H9 (cell line): ENCODE measurements around the gene THSD4. TPM values are rescaled to one million over a fixed set of nuclear protein-coding genes. Genes with fewer than 3 reads are reported as not detected.

Source experiments
- DNase-seq: peaks from one replicate; pipeline ENCODE4 v3.0.0-alpha.2; 2017
- H2AFZ ChIP-seq: one replicate; pipeline ENCODE4 v1.6.1; 2013; ENCODE audit warnings: mild to moderate bottlenecking, low read length, control low read depth, moderate library complexity
- H2AK5ac ChIP-seq: 2 replicates; pipeline ENCODE4 v1.6.1; 2013; ENCODE audit warnings: low read length, control low read depth, mixed read lengths; ENCODE audit not compliant: insufficient read length
- H2BK120ac ChIP-seq: one replicate; pipeline ENCODE4 v1.6.1; 2013; ENCODE audit warnings: low read depth, mild to moderate bottlenecking, low read length, control low read depth, inconsistent platforms; ENCODE audit not compliant: poor library complexity, severe bottlenecking
- H2BK12ac ChIP-seq: 2 replicates; pipeline ENCODE4 v1.6.1; 2013; ENCODE audit warnings: low read length, control low read depth, mixed read lengths, low read depth; ENCODE audit not compliant: insufficient read length
- H2BK15ac ChIP-seq: 2 replicates; pipeline ENCODE4 v1.6.1; 2013; ENCODE audit warnings: low read depth, low read length, control low read depth
- H2BK20ac ChIP-seq: one replicate; pipeline ENCODE4 v1.6.1; 2013; ENCODE audit warnings: low read depth, mild to moderate bottlenecking, low read length, control low read depth, inconsistent platforms; ENCODE audit not compliant: poor library complexity, severe bottlenecking
- H2BK5ac ChIP-seq: 2 replicates; pipeline ENCODE4 v1.6.1; 2013; ENCODE audit warnings: low read length, control low read depth, mixed read lengths; ENCODE audit not compliant: insufficient read length
- H3K14ac ChIP-seq: 2 replicates; pipeline ENCODE4 v1.6.1; 2013; ENCODE audit warnings: low read length, control low read depth; ENCODE audit not compliant: insufficient read depth
- H3K18ac ChIP-seq: 2 replicates; pipeline ENCODE4 v1.6.1; 2013; ENCODE audit warnings: low read depth, mild to moderate bottlenecking, mixed read lengths, low read length, control low read depth; ENCODE audit not compliant: insufficient read length
- H3K23ac ChIP-seq: 2 replicates; pipeline ENCODE4 v1.6.1; 2013; ENCODE audit warnings: low read length, control low read depth, mixed read lengths, low read depth; ENCODE audit not compliant: insufficient read length
- H3K23me2 ChIP-seq: 2 replicates; pipeline ENCODE4 v1.6.1; 2013; ENCODE audit warnings: low read depth, mild to moderate bottlenecking, mixed read lengths, low read length, control low read depth; ENCODE audit not compliant: insufficient read length, poor library complexity, severe bottlenecking
- H3K27ac ChIP-seq: 2 replicates; pipeline ENCODE4 v1.5.1; 2013; ENCODE audit warnings: low read length, control low read depth, mixed read lengths, low read depth; ENCODE audit not compliant: insufficient read length
- H3K27me3 ChIP-seq: 2 replicates; pipeline ENCODE4 v1.6.1; 2013; ENCODE audit warnings: low read length, control low read depth, inconsistent platforms; ENCODE audit not compliant: insufficient read depth
- H3K4ac ChIP-seq: 2 replicates; pipeline ENCODE4 v1.6.1; 2013; ENCODE audit warnings: low read depth, mild to moderate bottlenecking, control low read depth, inconsistent platforms, low read length, moderate library complexity
- H3K4me1 ChIP-seq: 2 replicates; pipeline ENCODE4 v1.6.1; 2013; ENCODE audit warnings: low read length, control low read depth, inconsistent platforms; ENCODE audit not compliant: insufficient read depth
- H3K4me2 ChIP-seq: 2 replicates; pipeline ENCODE4 v1.6.1; 2013; ENCODE audit warnings: low read length, control low read depth, mixed read lengths; ENCODE audit not compliant: insufficient read length, insufficient read depth
- H3K56ac ChIP-seq: 2 replicates; pipeline ENCODE4 v1.6.1; 2013; ENCODE audit warnings: low read depth, mild to moderate bottlenecking, mixed read lengths, low read length, control low read depth; ENCODE audit not compliant: insufficient read length
- H3K79me1 ChIP-seq: 2 replicates; pipeline ENCODE4 v1.6.1; 2013; ENCODE audit warnings: low read depth, mild to moderate bottlenecking, moderate library complexity, low read length, control low read depth, inconsistent platforms; ENCODE audit not compliant: insufficient read depth, poor library complexity, severe bottlenecking
- H3K79me2 ChIP-seq: 2 replicates; pipeline ENCODE4 v1.6.1; 2013; ENCODE audit warnings: low read length, control low read depth, inconsistent platforms; ENCODE audit not compliant: insufficient read depth
- H3K9ac ChIP-seq: 2 replicates; pipeline ENCODE4 v1.6.1; 2013; ENCODE audit warnings: low read length, control low read depth, mixed read lengths; ENCODE audit not compliant: insufficient read length; ENCODE audit errors: extremely low read depth
- H3K9me3 ChIP-seq: one replicate; pipeline ENCODE4 v1.6.1; 2013; ENCODE audit warnings: low read depth, low read length, inconsistent platforms; ENCODE audit not compliant: control insufficient read depth
- H3T11ph ChIP-seq: one replicate; pipeline ENCODE4 v1.6.1; 2013; ENCODE audit warnings: mild to moderate bottlenecking, low read length, control low read depth, inconsistent platforms
- H4K20me1 ChIP-seq: one replicate; pipeline ENCODE4 v1.6.1; 2013; ENCODE audit not compliant: control insufficient read depth, insufficient read length, insufficient read depth
- H4K5ac ChIP-seq: 2 replicates; pipeline ENCODE4 v1.6.1; 2013; ENCODE audit warnings: low read depth, mild to moderate bottlenecking, mixed read lengths, low read length, control low read depth; ENCODE audit not compliant: insufficient read length
- H4K8ac ChIP-seq: replicated peaks from 2 replicates; pipeline ENCODE4 v1.6.1; 2013; ENCODE audit warnings: low read length, control low read depth, mixed read lengths, low read depth; ENCODE audit not compliant: insufficient read length
- H4K91ac ChIP-seq: 2 replicates; pipeline ENCODE4 v1.6.1; 2013; ENCODE audit warnings: low read depth, mild to moderate bottlenecking, moderate library complexity, mixed read lengths, low read length, control low read depth; ENCODE audit not compliant: insufficient read length
- H3K27ac Mint-ChIP-seq, 3 experiments: 2 replicates in 2 of 3; 3 replicates in 1 of 3; pipeline ENCODE4 v1.8.0; 2020 to 2021; ENCODE audit warnings: mixed read lengths in 3 of 3, mild to moderate bottlenecking in 1 of 3, moderate library complexity in 1 of 3
- H3K27me3 Mint-ChIP-seq: 2 replicates; pipeline ENCODE4 v1.8.0; 2021; ENCODE audit warnings: low read depth, mild to moderate bottlenecking, moderate library complexity, mixed read lengths
- H3K36me3 Mint-ChIP-seq, 3 experiments: 2 replicates in 2 of 3; 3 replicates in 1 of 3; pipeline ENCODE4 v1.8.0; 2020 to 2021; ENCODE audit warnings: low read depth in 3 of 3, mixed read lengths in 3 of 3; ENCODE audit not compliant: insufficient read depth in 1 of 3
- H3K4me1 Mint-ChIP-seq, 2 experiments: 2 replicates each; pipeline ENCODE4 v1.8.0; 2020; ENCODE audit warnings: mixed read lengths in 2 of 2
- H3K4me3 Mint-ChIP-seq, 2 experiments: 2 replicates in 1 of 2; 3 replicates in 1 of 2; pipeline ENCODE4 v1.8.0; 2020 to 2021; ENCODE audit warnings: mild to moderate bottlenecking in 2 of 2, mixed read lengths in 2 of 2, moderate library complexity in 1 of 2
- H3K9me3 Mint-ChIP-seq, 2 experiments: 2 replicates in 1 of 2; 3 replicates in 1 of 2; pipeline ENCODE4 v1.8.0; 2020; ENCODE audit warnings: mild to moderate bottlenecking in 2 of 2, mixed read lengths in 2 of 2, moderate library complexity in 1 of 2
- WGBS: extraction: QIAGEN DNeasy Blood & Tissue Kit; methylation state at CpG from one replicate; pipeline ENCODE4 v1.1.7; 2013; ENCODE audit warnings: missing lambda C conversion rate, low lambda C conversion rate, mixed read lengths; ENCODE audit not compliant: insufficient read length; ENCODE audit errors: extremely low coverage; 5-methylcytosine and 5-hydroxymethylcytosine counted together
- total RNA-seq: library from RNA; stranded (reverse); gene quantifications from 2 replicates; pipeline ENCODE4 v1.2.1, GENCODE V29; 2021
- TF ChIP-seq, protein P1 (sequence below): fragments of 200-600 bp; sonication (generic); conservative IDR thresholded peaks from 3 replicates; pipeline ENCODE4 v1.8.0; 2021; ENCODE audit warnings: antibody characterized with exemption, mild to moderate bottlenecking

Gene THSD4
- total RNA-seq, 1 experiment from 2014 or later: 5.5 TPM

DNA sequence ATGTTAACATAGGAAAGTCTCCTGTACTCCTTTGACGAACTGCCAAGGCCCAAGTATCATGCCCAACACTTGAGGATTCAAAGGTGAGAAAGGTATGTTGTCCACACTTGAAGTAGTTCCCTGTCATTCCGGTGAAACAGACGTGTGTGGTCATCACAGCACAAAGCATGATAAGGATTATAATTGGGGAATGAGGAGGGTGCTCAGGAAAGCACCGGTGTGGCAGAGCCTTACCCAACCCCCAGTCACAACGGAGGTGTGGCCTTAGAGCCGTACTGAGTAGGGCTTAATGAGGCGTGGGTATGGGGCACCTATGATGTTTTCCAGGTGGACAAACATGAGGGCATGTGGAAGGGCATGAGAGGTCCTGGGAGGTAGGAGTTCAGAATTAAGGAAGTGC lies 492.1 kb downstream of the THSD4 start:
- TF ChIP-seq, protein P1, sequence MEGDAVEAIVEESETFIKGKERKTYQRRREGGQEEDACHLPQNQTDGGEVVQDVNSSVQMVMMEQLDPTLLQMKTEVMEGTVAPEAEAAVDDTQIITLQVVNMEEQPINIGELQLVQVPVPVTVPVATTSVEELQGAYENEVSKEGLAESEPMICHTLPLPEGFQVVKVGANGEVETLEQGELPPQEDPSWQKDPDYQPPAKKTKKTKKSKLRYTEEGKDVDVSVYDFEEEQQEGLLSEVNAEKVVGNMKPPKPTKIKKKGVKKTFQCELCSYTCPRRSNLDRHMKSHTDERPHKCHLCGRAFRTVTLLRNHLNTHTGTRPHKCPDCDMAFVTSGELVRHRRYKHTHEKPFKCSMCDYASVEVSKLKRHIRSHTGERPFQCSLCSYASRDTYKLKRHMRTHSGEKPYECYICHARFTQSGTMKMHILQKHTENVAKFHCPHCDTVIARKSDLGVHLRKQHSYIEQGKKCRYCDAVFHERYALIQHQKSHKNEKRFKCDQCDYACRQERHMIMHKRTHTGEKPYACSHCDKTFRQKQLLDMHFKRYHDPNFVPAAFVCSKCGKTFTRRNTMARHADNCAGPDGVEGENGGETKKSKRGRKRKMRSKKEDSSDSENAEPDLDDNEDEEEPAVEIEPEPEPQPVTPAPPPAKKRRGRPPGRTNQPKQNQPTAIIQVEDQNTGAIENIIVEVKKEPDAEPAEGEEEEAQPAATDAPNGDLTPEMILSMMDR: no peak
- Mint-ChIP-seq H3K4me3 (no peak overlapping the region), H3K36me3 (peaks cover 4 to 7% (median 6%) of the 10 kb centered on the region in 3 experiments; a peak in 6 of 7 replicates), H3K4me1 (peaks cover 27 to 33% of the 10 kb centered on the region in 2 experiments), H3K27ac (no peak overlapping the region; a peak in 1 of 7 replicates), H3K9me3 (peaks cover 0 to 3% of the 10 kb centered on the region in 2 experiments; a peak in 1 of 5 replicates), H3K27me3 (no peaks in the 10 kb centered on the region)
- Histone ChIP-seq H4K91ac (no peak overlapping the region), H3K56ac (no peak overlapping the region), H2BK12ac (no peak overlapping the region), H4K8ac (no peak overlapping the region), H2BK15ac (no peak overlapping the region), H3K9me3 (no peaks in the 10 kb centered on the region), H3K18ac (no peak overlapping the region), H3K79me2 (no peaks in the 10 kb centered on the region), H2BK20ac (no peak overlapping the region), H3K23me2 (no peaks in the 10 kb centered on the region), H3K79me1 (no peaks in the 10 kb centered on the region), H3K9ac (no peak overlapping the region), H4K20me1 (no peaks in the 10 kb centered on the region), H2BK120ac (no peak overlapping the region), H3T11ph (no peak overlapping the region), H2AFZ (no peak overlapping the region), H2BK5ac (no peak overlapping the region), H3K14ac (no peak overlapping the region), H3K27ac (no peak overlapping the region), H4K5ac (no peak overlapping the region), H3K27me3 (no peaks in the 10 kb centered on the region), H3K4ac (no peak overlapping the region), H3K23ac (no peak overlapping the region), H3K4me2 (no peak overlapping the region), H2AK5ac (no peak overlapping the region), H3K4me1 (peaks cover 9% of the 10 kb centered on the region)
- no peak for DNase-seq
- WGBS: no CpG with 5 or more reads among the region's 7 CpGs
